G401.6 (cell line): ENCODE data around the gene GSTK1.
"Not testable (repeated sequence)": the region's sequence is repeated elsewhere in the genome, so short reads cannot be mapped to it uniquely, and the experiment has no call there.

Source experiments
- FAIRE-seq: peaks from 2 replicates; lab custom pipeline; 2012; peaks lifted over from hg19 to GRCh38; lab: Jason Lieb, UNC

GSTK1 gene

DNA sequence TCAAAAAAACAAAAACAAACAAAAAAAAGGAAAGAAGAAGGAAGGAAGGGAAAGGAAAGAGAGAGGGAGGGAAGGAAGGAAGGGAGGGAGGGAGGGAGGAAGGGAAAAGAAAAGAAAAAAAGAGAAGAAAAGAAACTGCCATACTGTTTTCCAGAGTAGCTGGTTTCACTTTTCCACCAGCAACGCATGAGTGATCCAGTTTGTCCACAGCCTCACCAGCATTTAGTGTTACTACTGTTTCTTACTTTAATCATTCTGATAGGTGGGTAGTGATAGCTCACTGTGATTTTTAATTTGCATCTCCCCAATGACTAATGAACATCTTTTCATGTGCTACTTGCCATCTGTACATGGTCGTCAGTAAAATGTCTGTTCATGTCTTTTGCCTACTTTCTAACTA, 9.6 kb downstream of the GSTK1 start:
- no peak for FAIRE-seq

GRCh38 chr7:143279186-143280098, 16.2 kb downstream of the GSTK1 start:
- no peak for FAIRE-seq

DNA sequence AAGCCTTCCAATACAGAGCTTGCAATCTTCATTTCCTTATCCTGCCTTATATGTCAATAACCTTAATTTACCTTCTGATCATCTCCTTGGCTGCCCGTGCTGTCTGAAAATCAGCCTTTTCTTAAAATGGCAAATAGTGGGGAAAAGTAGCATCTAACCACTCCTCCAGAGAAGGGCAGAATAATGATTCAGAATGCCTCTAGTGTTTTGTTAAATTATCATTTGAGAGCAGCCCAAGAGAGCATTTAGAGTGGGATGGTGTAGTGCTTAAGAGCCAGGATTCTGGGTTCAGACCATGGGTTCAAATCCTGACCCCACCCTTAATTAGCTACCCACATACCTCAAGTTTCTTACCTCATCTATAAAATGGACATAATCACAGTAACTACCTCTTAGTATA, 16.9 kb downstream of the GSTK1 start:
- FAIRE-seq, result no peak

DNA sequence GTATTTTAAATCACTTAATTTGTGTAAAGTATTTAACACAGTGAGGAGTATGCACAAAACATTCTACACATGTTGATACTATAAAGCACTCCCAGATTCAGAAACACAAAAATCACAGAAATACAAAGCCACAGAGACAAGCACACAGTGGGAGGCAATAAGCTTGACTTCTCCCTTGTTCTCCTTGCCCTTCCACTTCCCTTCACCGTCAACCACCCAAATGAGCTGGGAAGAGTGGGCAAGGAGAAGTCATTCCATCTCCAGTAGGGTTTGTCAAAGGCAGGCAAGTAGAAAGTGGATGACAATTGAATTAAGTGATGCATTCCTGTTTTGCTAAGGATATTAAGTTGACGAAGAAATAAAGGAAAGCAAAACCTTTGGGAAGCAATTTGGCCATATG, 17.3 kb downstream of the GSTK1 start:
- FAIRE-seq, result no peak

DNA sequence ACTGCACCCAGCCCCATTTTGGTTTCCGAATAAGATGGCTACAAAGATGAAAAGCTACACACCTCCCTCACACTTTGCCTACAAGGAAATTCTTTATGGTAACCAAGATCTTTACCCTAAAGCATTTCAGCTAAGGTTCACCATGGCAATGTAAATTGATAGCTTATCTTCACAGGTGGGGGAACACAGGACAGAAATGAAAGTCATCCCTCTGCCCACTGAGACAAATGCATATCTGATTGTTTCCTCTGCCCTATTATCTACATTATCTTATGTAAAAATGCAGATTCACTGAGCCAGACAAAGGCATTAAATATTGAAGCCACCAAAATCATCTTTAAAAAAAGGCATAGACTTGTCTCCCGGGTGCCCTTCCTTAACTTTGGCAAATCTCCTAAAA, 18.3 kb downstream of the GSTK1 start:
- FAIRE-seq, result no peak

- FAIRE-seq, result no peak
Measured at GRCh38 chr7:143282124-143282523, 18.9 kb downstream of the GSTK1 start.

- FAIRE-seq, result no peak
Measured at GRCh38 chr7:143283381-143283780, 20.1 kb downstream of the GSTK1 start.

GRCh38 chr7:143284591-143285469, 21.6 kb downstream of the GSTK1 start, which contains the start of gene TMEM139:
Gene TMEM139, plus strand, starts transcription at chr7:143284958. Its CDS starts 1,000 bp downstream, at chr7:143285958.
- FAIRE-seq, result no peak

DNA sequence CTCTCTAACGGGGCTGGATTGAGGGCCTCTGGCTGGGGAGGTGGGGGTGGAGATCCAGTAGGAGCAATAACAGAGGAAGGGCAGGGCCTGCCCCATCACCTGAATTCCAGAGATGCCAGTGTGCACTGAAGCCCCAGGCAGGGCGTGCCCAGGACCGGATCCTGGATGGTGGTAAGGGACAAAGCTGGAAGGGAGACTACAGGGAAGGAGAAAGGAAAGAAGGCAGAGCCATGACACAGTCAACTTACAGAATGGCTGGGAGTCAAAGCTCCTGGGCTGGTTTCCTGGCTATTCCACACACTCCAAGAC, 22.2 kb downstream of the GSTK1 start:
- no peak for FAIRE-seq

DNA sequence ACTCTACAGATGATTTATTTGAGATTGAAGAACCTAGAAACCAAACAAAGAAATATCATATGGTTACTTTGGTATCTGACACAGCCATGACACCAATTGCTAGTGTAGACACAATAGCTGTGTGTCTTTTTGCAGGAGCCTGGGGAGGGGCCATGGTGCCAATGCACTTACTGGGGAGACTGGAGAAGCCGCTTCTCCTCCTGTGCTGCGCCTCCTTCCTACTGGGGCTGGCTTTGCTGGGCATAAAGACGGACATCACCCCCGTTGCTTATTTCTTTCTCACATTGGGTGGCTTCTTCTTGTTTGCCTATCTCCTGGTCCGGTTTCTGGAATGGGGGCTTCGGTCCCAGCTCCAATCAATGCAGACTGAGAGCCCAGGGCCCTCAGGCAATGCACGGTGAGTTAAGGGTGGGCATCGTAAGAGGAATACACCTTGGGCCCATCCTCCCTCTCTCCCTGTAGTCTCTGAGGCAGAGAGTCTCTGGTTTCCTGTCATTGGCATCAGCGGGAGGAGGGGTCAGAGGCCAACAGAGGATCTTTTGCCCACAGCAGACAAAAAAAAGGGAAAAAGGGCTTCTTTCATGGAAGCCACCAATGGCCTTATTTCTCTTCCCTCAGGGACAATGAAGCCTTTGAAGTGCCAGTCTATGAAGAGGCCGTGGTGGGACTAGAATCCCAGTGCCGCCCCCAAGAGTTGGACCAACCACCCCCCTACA, 22.7 kb downstream of the GSTK1 start:
- no peak for FAIRE-seq

- no peak for FAIRE-seq
Measured at GRCh38 chr7:143286522-143286890, 23.3 kb downstream of the GSTK1 start.

DNA sequence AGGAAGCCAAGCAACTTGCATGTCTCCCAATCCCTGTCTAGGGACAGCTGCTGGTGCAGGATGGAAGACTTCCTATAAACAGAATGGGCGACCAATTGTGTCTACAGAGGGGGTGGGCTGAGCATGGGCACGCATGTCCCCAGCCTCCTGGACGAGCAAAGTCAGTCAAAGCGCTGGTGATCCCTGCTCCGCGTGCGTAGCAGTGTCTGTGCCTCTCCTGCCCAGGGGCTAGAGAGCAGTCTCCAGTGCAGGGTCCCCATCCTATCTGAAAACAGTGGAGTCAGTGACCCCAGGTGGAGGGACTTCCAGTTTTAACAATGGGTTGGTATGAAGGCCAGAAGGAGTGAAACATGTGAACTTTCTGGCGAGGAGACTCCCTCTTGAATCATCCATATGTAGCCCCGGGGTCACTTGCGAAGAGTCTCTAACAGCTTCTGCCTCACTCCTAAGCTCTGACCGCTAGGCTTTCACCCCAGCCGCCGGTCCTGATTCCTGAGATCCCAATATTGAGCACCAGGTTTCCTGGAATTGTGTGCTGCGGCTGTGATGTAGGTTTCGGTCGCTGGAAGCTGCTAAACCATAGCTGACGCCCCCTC, 24.2 kb downstream of the GSTK1 start:
- FAIRE-seq, result no peak

- FAIRE-seq, result no peak
Measured at GRCh38 chr7:143287935-143288826, 24.9 kb downstream of the GSTK1 start, which contains the start of gene CASP2. Gene CASP2, plus strand, starts transcription at chr7:143288351. Its CDS starts 105 bp downstream, at chr7:143288456.

DNA sequence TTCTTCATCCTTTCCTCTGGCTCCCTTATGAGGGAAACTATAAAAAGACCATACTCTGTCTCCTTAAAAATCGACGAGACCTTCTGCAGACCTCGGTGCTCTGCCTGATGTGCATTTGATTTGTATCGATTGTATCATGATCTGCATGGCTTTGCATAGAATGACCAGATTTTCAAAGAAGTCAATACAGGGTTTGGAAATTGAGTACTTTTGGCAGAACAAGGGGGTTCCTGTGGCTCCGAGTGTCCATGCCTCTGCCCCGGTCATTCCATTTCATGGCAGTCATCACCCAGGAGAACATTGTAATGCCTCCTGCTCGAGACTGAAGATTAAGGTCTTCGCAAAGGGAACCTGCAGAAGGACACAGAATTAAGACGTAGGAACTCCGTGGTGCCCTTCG, 25.6 kb downstream of the GSTK1 start:
- no peak for FAIRE-seq

GRCh38 chr7:143289421-143289820, 26.2 kb downstream of the GSTK1 start:
- FAIRE-seq, result no peak

GRCh38 chr7:143289888-143290287, 26.6 kb downstream of the GSTK1 start:
- not testable (repeated sequence) for FAIRE-seq

DNA sequence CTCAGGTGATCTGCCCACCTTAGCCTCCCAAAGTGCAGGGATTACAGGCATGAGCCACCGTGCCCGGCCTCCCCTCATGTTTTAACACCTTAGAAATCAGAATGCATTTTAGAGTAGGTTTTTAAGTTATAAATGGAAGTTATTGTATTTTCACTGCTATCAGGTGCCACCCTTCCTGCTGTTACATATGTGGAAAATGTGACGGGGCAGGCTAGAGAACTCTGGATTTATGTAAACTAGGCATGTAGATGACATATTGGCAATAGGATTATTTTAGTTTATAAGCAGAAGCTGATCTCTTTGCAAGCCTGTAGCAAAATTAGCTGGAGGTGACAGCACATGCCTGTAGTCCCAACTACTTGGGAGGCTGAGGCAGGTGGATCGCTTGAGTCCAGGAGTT, 27.1 kb downstream of the GSTK1 start:
- no peak for FAIRE-seq

- no peak for FAIRE-seq
Measured at GRCh38 chr7:143292876-143293275, 29.6 kb downstream of the GSTK1 start.

GRCh38 chr7:143295870-143296269, 32.6 kb downstream of the GSTK1 start:
- no peak for FAIRE-seq

DNA sequence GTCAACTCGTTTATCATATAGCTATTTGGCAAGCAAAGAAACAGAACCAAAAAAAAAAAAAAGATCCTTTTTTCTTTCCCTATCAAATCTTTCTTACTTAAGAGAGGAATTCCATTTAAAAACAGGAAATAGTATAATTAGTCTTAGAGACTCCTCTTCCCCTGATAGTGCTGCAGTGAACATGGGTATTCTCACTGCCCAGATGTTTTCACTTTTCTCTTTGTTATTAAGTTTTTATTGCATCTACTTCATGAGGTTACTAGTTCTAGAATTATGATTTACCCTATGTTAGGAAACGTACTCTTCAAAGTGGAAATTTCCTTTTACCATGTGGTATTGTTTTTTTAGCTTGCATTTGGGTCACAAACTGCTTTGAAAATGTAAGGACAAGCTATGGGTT, 33.4 kb downstream of the GSTK1 start:
- no peak for FAIRE-seq

- FAIRE-seq, result no peak
Measured at GRCh38 chr7:143299346-143299745, 36.1 kb downstream of the GSTK1 start.
